Omental fat pad (tissue), 4 donors: Measurements from ENCODE around the gene TBXA2R. TPM values are rescaled to one million over a fixed set of nuclear protein-coding genes. Genes with fewer than 3 reads are reported as not detected.
A peak's percentile ranks its signal among the peaks of the same experiment; 100 is the strongest.
"Not testable (repeated sequence)": the region's sequence is repeated elsewhere in the genome, so short reads cannot be mapped to it uniquely, and the experiment has no call there.

Source experiments
- ATAC-seq: fragments of 150-250 bp; one replicate; pipeline ENCODE4 v1.9.1; 2016; ENCODE audit warnings: mild to moderate bottlenecking, moderate library complexity; ENCODE audit not compliant: low FRiP score
- DNase-seq: peaks from one replicate; pipeline ENCODE4 v3.0.0-alpha.2; 2019; ENCODE audit warnings: low spot score
- total RNA-seq, 4 donors: library from RNA; depleted of rRNA; stranded (reverse); fragments of >200 nt; gene quantifications; one replicate each; pipeline ENCODE4 v1.1.0, GENCODE V29; 2016
- TF ChIP-seq, protein P1 (sequence below), 3 donors: fragments of 450-650 bp; IDR thresholded peaks; one replicate each; pipeline ENCODE4 v1.5.1; 2016 to 2017; ENCODE audit warnings: antibody characterized with exemption in 3 of 3, mild to moderate bottlenecking in 3 of 3, moderate library complexity in 2 of 3

Gene TBXA2R
- total RNA-seq, 4 donors from 2014 or later, result 0.65 to 1.8 (median 1.1) TPM

DNA sequence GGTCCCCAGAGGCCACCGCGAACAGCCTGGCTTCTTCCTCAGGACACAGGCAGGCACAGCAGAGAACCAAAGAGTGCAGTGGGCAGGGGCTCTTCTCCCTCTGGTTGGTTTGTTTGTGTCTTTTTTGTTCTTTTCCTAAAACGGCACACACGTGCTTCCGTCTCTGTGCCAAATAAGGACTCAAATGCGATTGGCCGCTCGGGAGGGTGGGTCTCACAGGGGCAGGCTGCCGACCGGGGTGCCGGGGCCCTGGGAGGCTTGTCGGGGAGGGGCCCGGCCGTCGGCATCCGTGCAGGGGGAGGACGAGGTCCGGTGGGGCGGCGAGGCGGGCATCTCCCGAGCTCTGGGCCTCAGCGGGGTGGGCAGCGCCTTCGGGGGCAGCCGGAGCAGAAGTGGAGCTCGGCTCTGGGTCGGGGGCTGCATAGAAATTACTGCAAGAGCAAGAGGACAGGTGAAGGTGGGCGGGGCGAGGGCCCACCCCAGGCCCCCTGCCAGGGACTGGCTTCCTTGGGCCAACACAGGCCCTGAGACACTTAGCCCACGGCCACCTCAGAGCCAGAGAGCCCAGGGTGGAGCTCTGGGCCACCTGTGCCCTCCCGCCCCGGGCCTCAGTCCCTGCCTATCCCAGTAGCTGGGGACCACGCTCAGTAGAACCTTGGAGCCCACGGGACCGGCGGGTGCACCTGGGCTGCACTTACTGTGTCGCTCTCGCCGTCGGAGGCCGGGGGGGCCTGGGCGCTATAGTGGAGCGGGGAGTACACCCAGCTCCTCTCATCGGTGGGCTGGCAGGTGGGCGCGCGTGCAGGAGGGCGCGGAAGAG lies 26.3 kb upstream of the TBXA2R start:
- DNase-seq (no peak), ATAC-seq (no peak)
- TF ChIP-seq, protein P1, sequence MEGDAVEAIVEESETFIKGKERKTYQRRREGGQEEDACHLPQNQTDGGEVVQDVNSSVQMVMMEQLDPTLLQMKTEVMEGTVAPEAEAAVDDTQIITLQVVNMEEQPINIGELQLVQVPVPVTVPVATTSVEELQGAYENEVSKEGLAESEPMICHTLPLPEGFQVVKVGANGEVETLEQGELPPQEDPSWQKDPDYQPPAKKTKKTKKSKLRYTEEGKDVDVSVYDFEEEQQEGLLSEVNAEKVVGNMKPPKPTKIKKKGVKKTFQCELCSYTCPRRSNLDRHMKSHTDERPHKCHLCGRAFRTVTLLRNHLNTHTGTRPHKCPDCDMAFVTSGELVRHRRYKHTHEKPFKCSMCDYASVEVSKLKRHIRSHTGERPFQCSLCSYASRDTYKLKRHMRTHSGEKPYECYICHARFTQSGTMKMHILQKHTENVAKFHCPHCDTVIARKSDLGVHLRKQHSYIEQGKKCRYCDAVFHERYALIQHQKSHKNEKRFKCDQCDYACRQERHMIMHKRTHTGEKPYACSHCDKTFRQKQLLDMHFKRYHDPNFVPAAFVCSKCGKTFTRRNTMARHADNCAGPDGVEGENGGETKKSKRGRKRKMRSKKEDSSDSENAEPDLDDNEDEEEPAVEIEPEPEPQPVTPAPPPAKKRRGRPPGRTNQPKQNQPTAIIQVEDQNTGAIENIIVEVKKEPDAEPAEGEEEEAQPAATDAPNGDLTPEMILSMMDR (IDR thresholded peaks at IDR 0.05), result no peak

DNA sequence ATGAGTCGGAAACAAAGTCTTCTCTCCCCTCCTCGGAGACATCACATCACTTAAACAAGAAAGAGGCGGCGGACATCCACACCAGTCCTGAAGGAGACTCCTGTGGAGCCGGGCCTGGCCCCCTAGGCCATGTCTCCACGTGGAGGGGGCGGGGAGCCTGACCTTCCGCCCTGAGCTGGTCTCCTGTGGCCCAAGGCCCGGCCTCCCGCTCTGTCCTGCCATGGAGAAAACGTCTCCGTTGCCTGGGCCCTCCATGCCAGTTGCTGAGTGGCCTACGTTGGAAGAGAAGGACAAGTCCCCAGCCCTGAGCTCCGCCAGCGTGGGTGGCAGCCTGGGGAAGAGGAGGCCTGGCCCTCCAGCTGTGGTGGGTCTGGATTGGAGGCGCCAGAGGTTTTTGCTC lies 25.4 kb upstream of the TBXA2R start:
- TF ChIP-seq, protein P1 (IDR thresholded peaks at IDR 0.05), result no peak
- DNase-seq (no peak), ATAC-seq (no peak)

DNA sequence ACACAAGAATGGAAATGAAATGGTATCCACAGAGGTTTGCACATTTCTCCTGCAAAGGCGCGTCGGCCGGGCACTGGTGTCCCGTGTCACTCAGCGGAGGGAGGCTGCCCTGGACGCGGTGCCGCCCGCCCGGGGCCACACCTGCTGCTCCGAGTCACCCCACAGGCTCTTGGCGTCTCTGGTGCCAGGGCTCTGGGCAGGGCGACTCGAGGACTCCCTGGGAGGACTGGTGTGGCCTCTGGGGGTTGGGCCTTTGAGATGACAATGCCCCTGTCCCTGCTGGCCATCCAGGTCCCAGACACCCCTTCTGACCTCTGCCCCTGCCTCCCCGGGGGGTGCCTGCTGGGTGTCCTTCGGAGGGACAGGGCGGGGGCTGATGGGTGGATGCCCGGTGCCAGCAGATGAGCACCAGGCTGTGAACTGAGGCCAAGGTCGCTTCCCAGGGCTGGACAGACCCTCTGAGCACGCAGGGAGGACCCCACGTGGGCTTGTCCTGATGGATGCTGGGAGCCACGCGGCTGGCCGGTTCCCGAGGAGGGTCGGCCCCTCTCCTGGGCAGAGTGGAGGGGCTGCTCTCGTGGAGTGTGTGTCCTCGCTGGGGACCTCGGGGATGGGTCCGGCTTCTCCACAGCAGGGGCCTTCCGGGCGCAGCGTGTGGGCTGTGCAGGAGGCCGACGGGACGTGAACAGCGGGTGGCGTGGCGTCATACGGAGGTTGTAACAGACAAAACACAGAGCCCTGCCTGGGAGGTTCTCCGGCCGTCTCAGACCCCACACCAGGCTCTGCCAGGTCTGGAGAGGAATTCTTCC lies 24.6 kb upstream of the TBXA2R start:
- DNase-seq, result no peak
- ATAC-seq, result no peak
- TF ChIP-seq, protein P1 (IDR thresholded peaks at IDR 0.05), result no peak

DNA sequence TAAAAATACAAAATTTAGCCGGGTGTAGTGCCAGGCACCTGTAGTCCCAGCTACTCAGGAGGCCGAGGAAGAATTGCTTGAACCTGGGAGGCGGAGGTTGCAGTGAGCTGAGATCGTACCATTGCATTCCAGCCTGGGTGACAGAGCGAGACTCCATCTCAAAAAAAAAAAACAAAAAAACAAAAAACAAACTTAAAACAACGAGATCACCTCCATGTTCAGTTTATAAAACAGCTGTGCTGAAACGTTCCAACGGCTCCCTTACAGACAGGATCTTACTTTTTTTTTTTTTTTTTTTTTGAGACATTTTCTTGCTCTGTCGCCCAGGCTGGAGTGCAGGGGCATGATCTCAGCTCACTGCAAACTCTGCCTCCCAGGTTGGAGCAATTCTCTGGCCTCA lies 22.1 kb upstream of the TBXA2R start:
- DNase-seq, ATAC-seq: not testable (repeated sequence)

DNA sequence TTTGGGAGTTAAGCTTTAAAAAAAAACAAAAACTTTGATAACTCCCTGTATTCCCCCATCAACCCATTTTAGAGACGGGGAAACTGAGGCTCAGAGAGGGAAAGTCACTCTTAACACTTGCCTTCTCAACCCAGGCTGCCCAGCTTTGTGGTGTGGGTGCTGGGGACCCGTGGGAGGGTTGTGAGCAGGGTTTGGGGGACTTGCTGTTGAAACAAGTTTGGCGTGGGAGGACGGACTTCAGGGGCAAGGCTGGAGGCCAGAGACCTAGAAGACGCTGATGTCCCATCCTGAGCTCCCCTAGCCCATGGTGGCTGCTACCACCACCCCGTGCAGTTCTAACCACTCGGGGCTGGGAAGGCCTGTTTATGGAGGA lies 20.7 kb upstream of the TBXA2R start:
- TF ChIP-seq, protein P1 (IDR thresholded peaks at IDR 0.05), result no peak
- no peak for DNase-seq
- no peak for ATAC-seq

DNA sequence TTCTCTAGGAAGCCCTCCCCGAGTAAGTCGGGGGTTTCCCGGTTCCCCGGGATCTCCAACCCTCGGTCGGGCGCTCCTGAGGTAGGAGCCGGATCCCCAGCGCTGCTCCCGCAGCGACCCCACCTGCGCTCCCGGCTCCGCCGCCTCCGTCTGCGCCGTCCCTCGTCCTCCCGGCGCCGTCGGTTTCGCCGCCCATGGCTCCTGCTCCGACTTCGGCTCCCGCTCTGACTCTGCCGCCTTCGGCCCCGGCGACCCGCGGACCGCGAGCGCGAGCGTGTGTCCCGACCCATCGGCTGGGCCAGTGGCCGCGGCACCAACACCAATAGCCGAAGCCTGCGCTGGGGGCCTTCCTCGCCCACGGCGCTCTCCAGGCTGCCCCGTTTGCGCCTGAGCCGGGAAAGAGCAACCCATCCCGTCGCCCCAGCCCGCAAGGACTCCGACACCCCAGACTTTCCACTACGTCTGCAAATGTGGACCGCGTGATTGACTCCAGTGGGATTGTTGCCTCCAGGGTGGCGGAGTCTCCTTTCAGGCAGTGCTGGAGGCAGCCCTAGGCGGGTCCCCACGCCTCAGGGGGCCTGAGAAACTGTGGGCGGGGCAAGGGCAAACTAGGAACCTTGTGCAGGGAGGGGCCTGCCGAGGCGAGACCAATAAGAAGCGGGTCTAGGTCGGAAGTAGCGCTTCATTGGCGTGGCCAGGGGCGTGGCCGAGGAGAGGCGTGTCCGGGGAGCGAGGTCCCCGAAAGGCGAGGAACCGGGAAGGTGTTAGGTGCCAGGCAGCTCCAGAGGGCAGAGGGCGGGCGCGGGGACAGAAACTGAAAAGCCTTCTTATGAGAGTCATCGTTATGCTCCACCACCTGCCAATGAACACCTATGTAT lies 20.0 kb upstream of the TBXA2R start, which contains the start of gene CACTIN:
Gene CACTIN, minus strand, starts transcription at position 318 of the 878 bp plus-strand sequence. Its CDS starts 28 bp downstream, at position 290.
- DNase-seq (peak; percentile 94), ATAC-seq (peak; percentile 98)
- TF ChIP-seq, protein P1 (IDR thresholded peaks at IDR 0.05), result no peak
